Ovary (tissue), 3 donors: ENCODE results near the gene DNTT.

Source experiments
- CTCF ChIP-seq, 3 donors: fragments of 450-650 bp in 2 of 3; fragments of 200-600 bp in 1 of 3; IDR thresholded peaks; one replicate each; pipeline versions ENCODE4 v1.5.1 to v1.8.0; 2016 to 2022; ENCODE audit warnings: antibody characterized with exemption in 3 of 3, mild to moderate bottlenecking in 1 of 3
- EP300 ChIP-seq: sonication (generic); formaldehyde crosslinking; IDR thresholded peaks from one replicate; pipeline ENCODE4 v1.6.1; 2017; ENCODE audit warnings: antibody characterized with exemption
- POLR2A ChIP-seq: fragments of 450-650 bp; IDR thresholded peaks from one replicate; pipeline ENCODE4 v1.6.1; 2017; ENCODE audit warnings: antibody characterized with exemption, mild to moderate bottlenecking, moderate library complexity
- donor health status: DM: no; HTN: no; CAD: no.

GRCh38 chr10:96272316-96273280, 31.6 kb upstream of the DNTT start:
- TF ChIP-seq CTCF (IDR thresholded peaks at IDR 0.05) = no peak
- TF ChIP-seq POLR2A = no peak
- TF ChIP-seq EP300 = no peak
